GM06990 (cell line): ENCODE results near the gene MYOT.

Source experiments
- DNase-seq: peaks from one replicate; pipeline ENCODE4 v3.0.0-alpha.2; 2011; ENCODE audit not compliant: insufficient read length; ENCODE audit errors: extremely low read depth
- H3K27me3 ChIP-seq: replicated peaks from 2 replicates; pipeline ENCODE4 v1.6.0; 2011; ENCODE audit warnings: low read length; ENCODE audit not compliant: control insufficient read depth, insufficient read depth
- H3K36me3 ChIP-seq: 2 replicates; pipeline ENCODE4 v1.5.1; 2011; ENCODE audit warnings: low read length; ENCODE audit not compliant: control insufficient read depth, insufficient read depth
- H3K4me3 ChIP-seq: replicated peaks from 2 replicates; pipeline ENCODE4 v1.5.1; 2011; ENCODE audit warnings: low read depth, mild to moderate bottlenecking, control low read depth, low read length
- CTCF ChIP-seq: IDR thresholded peaks from 2 replicates; pipeline ENCODE4 v1.5.1; 2011; ENCODE audit warnings: low read length, control low read depth, mild to moderate bottlenecking, inconsistent platforms; ENCODE audit not compliant: insufficient read depth, poor library complexity, severe bottlenecking

MYOT gene

GRCh38 chr5:137880313-137880712 is 12.7 kb downstream of the MYOT start:
- H3K36me3 ChIP-seq: no peaks in the 10 kb centered on the region; the same call in 1 of the 2 replicates
- no peak for TF ChIP-seq CTCF
- no peak overlapping the region for H3K4me3 ChIP-seq
- H3K27me3 ChIP-seq: no peaks in the 10 kb centered on the region
- no peak for DNase-seq

DNA sequence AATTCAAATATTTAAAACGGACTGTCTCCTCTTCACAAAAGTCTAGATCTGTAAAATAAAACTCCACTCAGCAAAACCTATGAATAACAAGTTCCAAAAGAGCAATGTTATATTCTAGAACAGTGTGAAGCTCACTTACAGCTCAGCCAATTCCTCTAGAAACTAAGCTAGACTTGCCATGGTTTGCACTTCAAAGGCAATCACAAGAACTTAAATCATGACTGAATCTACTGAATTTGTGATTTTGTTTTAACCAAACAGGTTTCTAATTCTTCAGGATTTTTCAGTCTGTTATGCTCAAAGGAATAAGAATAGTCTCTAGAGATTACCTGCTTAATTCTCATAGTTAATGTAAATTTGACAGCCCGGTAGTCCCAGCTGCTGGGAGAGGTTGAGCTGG is 20.2 kb downstream of the MYOT start:
- no peak for TF ChIP-seq CTCF
- peak overlapping the region; percentile 65 for H3K4me3 ChIP-seq
- no peak for DNase-seq
- H3K27me3 ChIP-seq: no peaks in the 10 kb centered on the region
- H3K36me3 ChIP-seq: no peaks in the 10 kb centered on the region; the same call in 1 of the 2 replicates

DNA sequence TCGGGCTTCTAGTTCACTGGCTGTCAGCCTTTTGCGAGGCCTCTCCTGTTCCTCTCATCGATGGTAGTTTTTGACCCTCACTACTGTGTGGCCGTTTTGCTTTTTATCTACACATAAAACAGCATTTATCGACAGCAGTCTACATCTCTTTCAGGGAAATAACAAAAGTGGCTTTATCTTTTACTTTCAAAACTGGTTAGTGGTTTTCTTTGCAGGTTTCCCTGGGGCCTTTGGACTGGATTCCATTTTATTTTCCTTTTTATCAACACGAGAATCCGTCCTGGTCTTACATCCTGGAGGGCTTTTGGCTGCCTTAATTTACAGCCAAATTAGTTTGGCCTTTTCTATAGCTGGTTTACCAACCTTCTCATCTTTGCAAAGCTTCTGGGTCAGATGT is 20.8 kb downstream of the MYOT start:
- no peak for TF ChIP-seq CTCF
- Histone ChIP-seq H3K36me3 (no peaks in the 10 kb centered on the region), H3K27me3 (no peaks in the 10 kb centered on the region), H3K4me3 (peak overlapping the region; percentile 65)
- no peak for DNase-seq

GRCh38 chr5:137888863-137889759 is 21.5 kb downstream of the MYOT start, which contains the start of gene PKD2L2:
Gene PKD2L2 (plus strand): TSS chr5:137889457. CDS start chr5:137889492, 35 bp downstream.
- H3K4me3 ChIP-seq: peak within 1 kb of the TSS; percentile 65
- TF ChIP-seq CTCF: peak; percentile 50
- H3K36me3 ChIP-seq: no peaks in the 10 kb centered on the region
- DNase-seq: peak; percentile 97
- no peaks in the 10 kb centered on the region for H3K27me3 ChIP-seq

- no peak for DNase-seq
- no peaks in the 10 kb centered on the region for H3K36me3 ChIP-seq
- TF ChIP-seq CTCF: no peak
These were observed 23.2 kb downstream of the MYOT start for GRCh38 chr5:137890845-137891244.

More at GRCh38 chr5:137890845-137891244, 23.2 kb downstream of the MYOT start:
- H3K4me3 ChIP-seq: no peak overlapping the region
- H3K27me3 ChIP-seq: no peaks in the 10 kb centered on the region
